ENCODE results near the gene ZSCAN10.

ZSCAN10 gene

DNA sequence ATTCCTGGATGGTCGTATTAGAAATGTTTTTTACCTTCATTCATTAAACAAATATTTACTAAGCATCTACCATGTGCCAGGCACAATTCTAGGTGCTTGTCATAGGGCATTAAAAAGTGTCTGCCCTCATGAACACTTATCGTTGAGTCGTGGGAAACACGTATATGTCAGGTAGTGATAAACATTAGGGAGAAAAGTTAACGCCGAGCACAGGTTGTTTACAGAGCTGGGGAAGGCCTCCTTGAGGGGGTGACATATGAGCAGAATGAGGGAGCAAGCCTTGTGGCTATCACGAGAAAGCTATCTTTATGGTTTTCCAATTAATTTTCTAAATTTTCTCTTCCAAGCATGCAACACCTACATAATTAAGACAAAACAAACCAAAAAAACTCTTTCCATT is 34.8 kb upstream of the ZSCAN10 start:
- DNase-seq: no peak

DNA sequence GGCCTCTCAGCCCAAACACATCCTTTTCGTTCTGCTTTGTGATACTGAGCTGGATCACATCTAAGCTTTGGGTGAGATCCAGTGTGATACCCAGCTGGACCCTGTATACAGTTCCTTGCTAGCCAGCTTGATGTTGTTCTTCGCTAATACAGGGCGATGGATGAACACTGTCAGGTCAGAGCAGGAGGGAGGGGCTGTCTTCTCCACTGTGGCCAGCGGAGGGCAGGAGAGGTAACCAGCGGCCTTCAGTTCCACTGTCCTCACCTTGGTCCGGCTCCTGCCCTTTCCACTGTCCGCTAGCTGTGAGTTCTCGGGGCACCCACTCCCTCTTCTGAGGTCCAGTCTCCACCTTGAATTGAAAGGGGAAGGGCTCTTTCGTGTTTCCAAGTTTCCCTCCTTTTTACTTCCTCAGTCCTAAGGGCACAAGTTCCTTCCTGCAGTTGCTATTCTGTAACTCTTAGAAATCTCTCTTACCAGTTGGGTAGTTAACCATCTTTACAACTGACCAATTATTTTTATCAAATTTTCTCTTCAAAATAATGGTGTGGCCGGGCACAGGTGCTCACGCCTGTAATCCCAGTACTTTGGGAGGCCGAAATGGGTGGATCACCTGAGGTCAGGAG is 32.8 kb upstream of the ZSCAN10 start:
- DNase-seq: no peak

DNA sequence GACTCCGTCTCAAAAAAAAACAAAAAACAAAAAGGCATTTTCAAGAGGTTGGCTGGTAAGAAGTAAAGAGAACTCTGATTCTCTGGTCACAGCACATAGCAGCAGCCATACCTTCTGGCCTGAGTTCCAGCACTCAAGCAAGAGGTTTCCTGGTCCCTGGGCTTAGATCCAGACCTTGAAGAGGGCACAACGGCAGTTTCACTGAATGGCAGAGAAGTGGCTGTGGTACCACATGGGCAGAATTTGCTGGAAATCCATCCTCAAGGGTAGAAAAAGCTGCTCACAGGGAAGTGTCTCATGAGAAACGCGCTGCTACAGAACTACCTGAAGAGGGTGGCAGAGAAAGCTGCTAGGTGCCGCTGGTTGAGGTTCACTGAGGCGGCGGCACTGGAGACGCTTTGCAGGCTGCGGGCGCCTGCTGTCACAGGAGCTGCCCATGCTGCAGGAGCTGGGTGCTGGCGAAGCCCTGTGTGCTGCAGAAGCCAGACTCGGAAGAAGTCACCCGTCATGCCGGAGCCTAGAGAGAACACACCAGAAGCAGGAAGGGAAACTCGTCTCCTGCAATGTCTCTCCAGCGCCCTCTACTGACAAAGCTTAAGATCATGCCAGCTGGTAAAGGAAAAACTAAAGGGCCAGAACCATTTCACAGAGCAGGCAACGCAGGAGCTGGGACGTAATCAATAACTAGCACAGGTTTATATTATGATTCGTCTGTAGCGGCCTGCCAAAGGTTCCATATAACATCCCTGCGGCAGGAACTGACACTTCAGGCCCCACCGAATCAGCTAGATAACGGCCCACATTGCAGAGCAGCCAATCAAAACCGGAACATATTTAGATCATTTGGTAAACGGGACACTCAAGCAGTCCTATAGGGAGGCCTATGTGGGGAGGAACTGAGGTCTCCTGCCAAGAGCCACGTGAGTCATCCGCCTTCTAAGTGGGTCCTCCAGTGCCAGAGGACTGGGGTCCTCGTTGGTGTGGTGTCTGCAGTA is 30.3 kb upstream of the ZSCAN10 start:
- DNase-seq: peak; percentile 85

DNA sequence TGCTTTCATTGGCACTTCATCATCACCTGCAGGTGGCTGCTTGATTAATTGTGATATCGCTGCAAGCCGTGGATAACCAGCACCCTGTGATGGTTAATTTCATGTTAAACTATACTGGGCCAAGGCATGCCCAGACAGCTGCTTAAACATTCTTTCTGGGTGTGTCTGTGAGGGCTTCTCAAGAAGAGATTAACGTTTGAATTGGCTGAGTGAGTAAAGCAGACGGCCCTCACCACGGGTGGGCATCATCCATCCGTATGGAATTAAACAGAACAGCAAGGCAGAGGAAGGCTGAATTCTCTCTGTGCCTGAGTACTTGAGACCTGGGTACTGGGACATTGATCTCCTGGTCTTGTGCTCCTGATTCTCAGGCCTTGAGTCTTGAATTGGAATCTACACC is 28.7 kb upstream of the ZSCAN10 start:
- DNase-seq: no peak

DNA sequence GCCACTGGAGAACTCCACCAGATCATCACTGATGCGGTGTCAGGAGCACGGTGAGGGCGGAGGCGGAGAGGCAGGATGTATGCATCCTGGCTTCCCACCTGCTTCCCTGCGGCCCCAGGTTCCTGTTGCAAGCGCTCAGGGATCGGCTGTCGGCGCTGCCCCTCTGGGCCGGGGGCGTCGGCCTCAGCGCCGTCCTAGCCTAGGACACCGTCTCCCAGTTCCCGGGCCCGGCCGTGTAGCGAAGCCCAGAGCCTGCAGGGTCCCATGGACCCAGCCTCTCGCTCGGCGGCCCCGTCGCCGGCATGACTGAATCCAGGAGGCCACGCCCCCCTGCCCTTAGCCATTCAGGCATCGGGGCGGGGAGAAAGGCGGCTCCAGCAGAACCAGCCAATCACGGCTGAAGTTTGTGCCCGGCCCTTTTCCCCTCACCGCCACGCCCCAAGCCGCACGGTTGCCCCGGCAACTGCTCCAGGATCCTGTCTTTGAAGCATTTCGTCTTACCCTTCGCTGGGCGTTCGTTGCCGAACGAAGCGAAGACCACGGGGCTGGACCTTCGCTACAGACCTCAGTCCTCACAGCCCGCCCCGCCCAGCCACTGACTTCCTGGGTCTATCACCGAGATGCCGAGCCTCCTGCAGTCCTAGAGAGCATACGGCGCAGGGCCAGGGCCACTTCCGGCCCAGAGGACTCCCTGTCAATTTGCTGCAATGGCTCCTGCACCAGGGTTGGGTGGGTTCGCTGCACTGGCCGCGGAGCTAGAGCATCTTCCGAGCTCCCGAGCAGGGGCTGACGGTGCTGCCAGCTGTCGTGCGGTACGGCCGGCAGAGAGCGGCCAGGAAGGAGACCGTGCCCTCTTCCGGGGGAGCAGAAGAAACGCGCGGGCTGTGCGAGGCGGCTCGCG is 25.1 kb upstream of the ZSCAN10 start:
- peak; percentile 97 for DNase-seq

DNA sequence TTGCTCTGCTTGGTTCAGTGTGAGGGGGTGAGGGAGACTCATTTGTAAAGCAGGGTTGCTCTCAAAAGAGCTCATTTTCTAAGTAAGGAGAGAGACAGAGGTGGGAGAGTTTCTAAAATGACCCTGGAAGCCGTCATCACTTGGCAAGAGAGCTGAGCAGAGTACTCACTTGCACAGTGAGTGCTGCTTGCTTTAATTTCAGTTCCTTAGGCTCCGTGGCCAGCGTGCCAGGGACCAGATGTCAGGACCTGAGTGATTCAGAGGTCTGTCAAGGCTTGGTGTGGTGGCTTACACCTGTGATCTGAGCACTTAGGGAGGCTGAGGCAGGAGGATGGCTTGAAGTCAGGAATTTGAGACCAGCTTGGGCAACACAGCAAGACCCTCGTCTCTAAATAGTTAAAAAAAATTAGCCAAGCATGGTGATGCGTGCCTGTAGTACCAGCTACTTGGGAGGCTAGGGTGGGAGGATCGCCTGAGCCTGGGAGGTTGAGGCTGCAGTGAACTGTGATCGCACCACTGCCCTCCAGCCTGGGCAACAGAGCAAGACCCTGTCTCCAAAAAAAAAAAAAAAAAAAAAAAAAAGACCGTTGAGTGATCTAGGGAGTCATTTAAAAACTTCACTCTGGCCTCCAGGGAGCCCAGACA is 24.0 kb upstream of the ZSCAN10 start:
- no peak for DNase-seq

DNA sequence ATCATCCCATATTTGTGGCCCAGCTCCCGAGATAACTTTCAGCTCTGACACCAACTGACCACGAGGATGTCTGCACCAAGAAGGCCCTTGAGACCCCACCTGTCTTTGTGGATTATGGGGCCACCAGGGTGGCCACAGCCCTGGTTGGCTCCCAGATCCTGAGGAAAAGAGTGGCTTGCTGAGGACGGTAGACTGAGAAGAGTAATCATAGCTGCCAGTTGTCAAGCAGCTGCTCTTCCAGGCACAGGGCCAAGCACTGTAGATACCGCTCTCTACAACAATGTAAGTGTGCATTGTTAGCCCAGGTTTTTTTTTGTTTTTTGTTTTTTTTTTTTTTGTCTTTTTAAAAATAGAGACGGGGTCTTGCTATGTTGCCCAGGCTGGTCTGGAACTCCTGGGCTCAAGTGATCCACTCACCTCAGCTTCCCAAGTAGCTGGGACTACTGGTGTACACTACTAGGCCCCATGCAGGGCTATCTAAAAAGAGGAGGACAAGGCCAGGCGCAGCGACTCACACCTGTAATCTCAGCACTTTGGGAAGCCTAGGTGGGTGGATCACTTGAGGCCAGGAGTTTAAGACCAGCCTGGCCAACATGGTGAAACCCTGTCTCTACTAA is 22.9 kb upstream of the ZSCAN10 start:
- DNase-seq: no peak

DNA sequence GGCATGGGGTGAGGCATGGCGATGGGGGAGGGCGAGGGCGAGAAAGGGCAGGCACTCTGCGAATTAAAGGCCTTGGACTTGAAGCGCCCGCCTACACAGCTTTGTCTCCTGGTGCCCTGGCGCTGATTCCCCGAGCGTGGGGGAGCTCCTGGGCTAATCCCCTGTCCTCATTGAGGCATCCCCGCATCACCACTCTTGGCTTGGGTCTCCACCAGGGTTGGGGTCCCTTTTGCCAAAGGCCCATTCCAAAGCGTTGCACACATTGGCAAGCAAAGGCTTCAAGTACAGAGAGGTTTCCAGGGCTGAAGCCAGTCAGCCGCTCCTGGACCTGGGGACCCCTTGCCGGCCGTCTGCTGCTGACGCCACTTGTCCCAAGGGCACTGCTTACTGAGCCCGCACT is 21.3 kb upstream of the ZSCAN10 start:
- DNase-seq: no peak

DNA sequence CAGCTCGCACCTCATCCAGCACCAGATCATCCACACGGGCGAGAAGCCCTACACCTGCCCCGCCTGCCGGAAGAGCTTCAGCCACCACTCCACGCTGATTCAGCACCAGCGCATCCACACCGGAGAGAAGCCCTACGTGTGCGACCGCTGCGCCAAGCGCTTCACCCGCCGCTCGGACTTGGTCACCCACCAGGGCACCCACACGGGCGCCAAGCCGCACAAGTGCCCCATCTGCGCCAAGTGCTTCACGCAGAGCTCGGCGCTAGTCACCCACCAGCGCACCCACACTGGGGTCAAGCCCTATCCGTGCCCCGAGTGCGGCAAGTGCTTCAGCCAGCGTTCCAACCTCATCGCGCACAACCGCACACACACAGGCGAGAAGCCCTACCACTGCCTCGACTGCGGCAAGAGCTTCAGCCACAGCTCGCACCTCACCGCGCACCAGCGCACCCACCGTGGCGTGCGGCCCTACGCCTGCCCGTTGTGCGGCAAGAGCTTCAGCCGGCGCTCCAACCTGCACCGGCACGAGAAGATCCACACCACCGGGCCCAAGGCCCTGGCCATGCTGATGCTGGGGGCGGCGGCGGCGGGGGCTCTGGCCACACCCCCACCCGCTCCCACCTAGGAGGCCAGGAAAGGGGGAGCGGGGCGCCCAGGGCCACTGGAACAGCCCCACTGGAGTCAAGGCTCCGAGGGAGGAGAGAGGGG is 20.8 kb upstream of the ZSCAN10 start:
- DNase-seq: no peak

DNA sequence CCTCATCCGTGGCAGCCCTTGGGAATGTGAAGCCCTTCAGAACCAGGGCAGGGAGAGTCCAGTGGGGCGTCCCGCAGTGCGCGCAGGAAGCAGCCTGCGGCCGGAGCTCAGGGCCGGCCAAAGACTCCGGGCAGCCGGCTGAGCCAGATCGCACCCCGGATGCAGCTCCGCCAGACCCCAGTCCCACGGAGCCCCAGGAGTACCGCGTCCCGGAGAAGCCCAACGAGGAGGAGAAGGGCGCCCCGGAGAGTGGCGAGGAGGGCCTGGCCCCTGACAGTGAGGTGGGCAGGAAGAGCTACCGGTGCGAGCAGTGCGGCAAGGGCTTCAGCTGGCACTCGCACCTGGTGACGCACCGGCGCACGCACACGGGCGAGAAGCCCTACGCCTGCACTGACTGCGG is 20.2 kb upstream of the ZSCAN10 start:
- DNase-seq: no peak

DNA sequence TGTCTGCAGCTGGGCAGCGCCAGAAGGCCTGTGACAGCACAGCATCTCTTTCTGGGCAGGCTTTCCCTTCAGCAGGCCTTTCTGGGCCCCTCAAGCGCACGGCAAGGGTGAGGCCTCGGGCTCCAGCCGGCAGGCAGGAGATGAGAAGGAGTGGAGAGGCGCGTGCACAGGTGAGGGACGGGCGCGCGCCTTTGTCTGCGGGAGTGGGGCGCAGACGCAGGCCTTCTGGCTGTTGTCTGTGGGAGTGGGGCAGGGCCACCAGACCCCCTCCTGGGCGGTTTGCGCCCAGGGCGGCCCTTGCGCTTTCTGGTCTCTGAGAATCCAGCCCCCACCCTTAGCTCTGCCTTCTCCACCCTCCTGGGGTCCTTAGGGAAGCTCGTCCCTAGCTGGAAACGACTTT is 19.8 kb upstream of the ZSCAN10 start:
- no peak for DNase-seq

DNA sequence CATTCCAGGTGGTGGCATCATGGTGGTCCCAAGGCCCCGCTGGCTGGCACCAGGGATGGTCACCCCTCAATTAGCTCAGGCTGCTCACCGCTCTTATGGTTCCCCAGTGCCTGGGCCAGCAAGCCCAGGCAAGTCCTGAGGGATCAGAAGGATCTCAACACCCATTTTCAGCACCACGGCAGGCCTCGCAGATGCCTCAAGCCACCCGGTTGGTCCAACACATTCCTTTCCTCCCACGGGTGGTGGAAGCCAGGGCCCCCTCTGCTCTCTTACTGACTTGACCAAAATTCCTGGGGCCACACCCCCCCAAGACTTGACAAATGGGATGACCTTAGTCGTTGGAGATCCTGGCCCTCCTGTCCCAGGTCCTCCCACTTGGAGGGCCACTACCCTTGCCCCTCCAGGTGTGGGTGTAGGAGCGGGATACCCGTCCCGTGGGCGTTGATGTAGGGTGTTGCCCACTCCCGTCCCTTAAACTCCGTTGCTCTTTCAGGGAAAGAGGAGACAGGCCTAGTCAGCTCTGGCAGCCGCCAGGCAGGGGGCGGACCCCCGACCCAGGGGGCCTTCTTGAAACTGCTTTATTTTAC is 19.2 kb upstream of the ZSCAN10 start:
- DNase-seq: no peak

DNA sequence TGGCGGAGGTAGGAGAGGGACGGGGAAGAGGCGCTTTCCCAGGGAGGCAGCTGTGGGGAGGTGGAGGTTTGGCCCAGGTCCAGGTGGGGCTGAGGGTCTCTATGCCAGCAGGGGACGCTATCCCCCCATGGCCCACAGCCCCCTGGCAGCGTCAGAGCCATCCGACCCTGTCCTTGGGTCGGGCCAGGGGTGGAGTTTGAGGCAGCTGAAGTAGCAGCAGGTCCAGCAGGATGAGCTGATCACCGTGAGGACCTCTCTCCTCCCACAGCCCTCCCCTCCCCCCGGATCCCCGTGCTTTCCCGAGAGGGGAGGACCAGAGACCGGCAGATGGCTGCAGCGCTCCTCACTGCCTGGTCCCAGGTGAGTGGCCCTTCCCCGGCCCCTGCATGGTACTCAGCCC is 16.5 kb upstream of the ZSCAN10 start:
- no peak for DNase-seq

DNA sequence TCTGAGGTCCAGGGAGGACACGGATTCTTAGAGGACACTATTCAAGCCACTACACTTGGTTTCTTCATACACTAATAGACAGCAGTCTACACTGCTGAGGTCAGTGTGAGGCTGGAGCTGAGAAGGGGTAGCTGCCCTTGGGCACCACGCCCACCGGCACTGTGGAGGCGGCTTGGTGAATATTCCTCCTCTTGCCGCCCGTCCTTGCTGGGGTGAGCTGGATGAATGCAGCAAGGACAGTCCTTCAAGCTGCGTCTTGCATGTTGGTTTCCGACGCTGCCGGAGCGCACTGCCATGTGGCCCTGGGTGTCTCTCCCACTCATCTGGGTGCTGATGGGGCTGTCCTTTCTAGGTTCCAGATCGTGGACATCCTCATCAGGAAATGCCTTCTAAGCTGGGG is 15.9 kb upstream of the ZSCAN10 start:
- DNase-seq: no peak

DNA sequence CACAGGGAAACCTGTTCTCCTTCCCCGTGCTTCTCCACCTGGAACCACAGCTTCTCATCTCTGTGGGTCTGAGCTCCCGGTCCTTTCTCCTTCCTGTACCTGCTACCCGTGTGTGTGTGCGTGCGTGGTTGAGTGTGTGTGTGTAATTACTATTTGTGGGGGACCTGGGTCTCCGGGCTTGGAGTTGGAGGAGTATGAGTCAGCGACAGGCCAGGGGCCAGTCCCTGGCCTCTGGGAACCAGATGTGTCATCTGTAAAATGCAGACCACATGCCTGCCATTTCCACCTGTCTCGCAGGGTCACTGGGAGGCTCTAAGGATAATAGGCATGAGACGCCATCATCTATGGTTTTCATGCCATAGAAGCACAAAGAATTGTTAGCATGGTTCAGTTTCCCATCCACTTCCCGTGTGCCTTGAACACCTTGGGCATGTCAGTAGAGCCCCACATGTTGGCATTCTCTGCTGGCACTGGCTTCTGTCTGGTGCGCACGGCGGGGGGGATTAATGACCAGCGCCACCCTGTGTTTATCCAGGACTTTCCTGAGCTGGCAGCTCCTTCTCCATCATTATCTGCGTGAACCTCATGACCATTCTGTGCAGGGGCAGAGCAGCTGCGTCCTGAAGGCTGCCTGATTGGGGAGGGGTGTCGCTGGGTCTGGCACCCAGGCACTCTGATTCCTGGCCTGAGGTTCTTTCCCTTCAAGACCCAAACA is 14.8 kb upstream of the ZSCAN10 start:
- no peak for DNase-seq

DNA sequence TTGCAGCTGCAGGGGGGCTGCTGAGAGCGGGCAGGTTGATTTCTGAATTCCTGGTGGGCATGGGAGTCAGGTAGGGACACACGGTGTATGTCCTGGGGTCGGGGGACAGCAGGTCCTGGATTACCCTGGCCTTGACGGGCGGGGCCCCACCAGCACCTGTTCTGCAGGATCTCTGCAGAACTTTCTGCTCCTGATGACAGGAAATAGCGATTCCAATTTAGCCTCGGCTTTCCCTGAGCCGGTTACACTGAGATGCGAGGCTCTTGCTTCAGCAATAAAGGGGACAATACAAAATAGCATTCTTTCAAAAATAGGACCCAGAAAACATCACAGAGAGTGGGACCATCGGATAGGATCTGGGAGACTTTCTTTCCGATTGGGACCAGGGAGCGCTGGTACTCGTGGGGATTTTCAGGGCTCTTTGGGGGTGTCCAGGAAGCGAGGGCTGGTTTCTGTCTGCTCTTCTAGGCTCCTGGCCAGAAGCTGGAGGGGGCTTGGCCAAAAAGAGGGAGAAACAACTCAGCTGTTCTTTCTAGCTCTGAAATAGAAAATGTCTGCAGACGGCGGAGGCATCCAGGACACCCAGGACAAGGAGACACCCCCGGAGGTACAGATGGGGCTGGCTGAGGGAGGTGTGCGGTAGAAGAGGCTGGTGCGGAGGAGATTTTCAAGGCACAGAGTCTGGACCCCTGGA is 13.9 kb upstream of the ZSCAN10 start:
- DNase-seq: no peak

DNA sequence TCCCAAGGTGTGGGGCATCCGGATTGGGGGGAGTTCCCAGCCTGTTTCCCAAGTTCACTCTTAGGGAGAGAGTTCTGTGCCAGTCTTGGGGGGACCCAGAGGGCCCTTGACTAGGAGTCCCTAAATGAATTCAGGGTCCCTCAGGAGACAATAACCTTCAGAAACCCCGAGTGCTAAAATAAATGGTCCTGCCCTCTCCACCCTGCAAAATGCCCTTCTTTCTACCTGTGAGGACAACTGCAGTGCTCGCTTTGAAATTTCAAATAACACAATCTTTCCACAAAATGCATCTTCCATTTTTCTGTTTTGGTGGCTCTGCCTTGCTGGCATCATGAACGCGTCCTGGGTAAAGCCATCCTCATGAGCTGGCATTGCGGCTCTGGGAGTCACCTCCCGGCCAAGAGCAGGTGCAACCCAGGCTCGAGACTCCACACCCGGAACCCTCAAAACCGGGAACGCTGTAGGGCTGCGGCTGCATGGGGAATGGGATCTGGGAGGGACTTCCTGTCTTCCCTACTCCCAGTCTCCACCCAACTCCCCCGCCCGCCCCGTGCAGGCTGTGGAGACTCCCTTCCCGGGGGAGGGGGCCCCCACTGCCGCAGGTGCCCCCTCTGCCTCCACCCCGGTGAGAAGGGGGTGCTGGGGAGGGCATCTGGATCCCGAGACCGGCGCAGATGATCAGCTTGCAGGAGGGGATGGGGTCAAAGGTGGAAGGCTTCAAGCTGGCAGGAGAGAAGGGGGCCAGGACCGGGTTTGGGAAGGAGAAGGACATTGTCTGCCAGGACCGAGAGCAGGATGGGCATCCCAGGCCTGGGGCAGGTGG is 13.2 kb upstream of the ZSCAN10 start, which contains the start of gene ZNF205:
TSS of gene ZNF205 (plus strand) at position 529 of the 823 bp plus-strand sequence. CDS start 845 bp downstream, outside the sequence.
- no peak for DNase-seq

DNA sequence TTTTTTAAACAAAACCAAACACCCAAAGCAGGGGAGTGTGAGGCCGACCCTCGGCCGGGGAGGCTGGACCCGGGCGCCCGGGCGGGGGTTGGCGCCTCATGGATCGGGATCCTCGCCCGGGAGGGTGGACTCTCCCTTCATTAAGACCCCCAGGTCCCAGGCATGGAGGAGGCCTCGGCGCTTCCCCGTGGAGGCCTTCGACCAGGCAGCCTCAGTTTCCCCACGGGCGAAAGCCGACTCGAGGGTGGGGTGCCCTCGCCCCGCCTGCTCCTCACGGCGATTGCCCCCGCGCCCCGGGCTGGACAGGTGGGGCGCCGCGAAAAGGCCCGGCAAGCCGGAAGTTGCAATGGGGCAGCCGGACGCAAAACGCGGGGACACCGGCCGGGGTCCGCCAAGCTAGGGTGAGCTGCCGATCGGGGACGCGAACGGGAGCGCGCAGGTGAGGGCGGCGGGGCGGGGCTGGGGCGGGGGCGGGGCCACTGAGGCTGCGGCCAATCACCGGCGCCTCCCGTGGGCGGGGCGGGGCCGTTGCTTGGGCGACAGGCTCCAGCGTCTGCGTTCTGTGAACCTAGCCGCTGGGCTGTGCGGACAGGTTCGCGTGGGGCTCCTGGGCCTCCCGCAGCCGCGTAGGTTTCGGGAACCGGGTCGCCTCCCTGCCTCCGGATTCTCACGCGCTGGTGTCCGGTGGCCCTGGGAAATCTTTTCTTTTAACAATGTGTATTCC is 7.3 kb upstream of the ZSCAN10 start:
- DNase-seq: peak; percentile 87
